GM23338 (cell line): ENCODE results near the gene IL7R.

ENCODE experiments used
- CTCF ChIP-seq, 2 experiments: fragments of 200-600 bp in 1 of 2; sonication (generic) in 1 of 2; conservative IDR thresholded peaks; 2 replicates each; pipeline versions ENCODE4 v1.5.1 to v1.6.1; 2016 to 2017; ENCODE audit warnings: antibody characterized with exemption in 2 of 2, low read depth in 2 of 2, mild to moderate bottlenecking in 2 of 2, moderate library complexity in 1 of 2
- EZH2 ChIP-seq: fragments of 200-600 bp; sonication (generic); IDR thresholded peaks from one replicate; pipeline ENCODE4 v1.8.0; 2017; ENCODE audit warnings: antibody characterized with exemption, mild to moderate bottlenecking, low read depth; ENCODE audit not compliant: unreplicated experiment

GRCh38 chr5:35894131-35894530, 37.4 kb downstream of the IL7R start:
- TF ChIP-seq CTCF (conservative IDR thresholded peaks at IDR 0.05; ENCODE audit: low read depth in 2 of 2) (no peak), EZH2 (no peak)
